Ishikawa (cell line): ENCODE data around the gene TMEM101.

Source experiments
- CREB1 ChIP-seq: IDR thresholded peaks from 2 replicates; pipeline ENCODE4 v1.6.1; 2012; ENCODE audit warnings: low read depth
- FOXM1 ChIP-seq: IDR thresholded peaks from 2 replicates; pipeline ENCODE4 v1.6.1; 2012; ENCODE audit warnings: low read depth, borderline replicate concordance
- MAX ChIP-seq: IDR thresholded peaks from 2 replicates; pipeline ENCODE4 v1.6.1; 2012
- YY1 ChIP-seq: IDR thresholded peaks from 2 replicates; pipeline ENCODE4 v1.6.1; 2012; ENCODE audit warnings: low read depth
- ZBTB7A ChIP-seq: IDR thresholded peaks from 2 replicates; pipeline ENCODE4 v1.6.1; 2012; ENCODE audit warnings: low read depth
- TF ChIP-seq, protein P1 (sequence below): IDR thresholded peaks from 2 replicates; pipeline ENCODE4 v1.6.1; 2012; ENCODE audit warnings: low read depth, mild to moderate bottlenecking

DNA sequence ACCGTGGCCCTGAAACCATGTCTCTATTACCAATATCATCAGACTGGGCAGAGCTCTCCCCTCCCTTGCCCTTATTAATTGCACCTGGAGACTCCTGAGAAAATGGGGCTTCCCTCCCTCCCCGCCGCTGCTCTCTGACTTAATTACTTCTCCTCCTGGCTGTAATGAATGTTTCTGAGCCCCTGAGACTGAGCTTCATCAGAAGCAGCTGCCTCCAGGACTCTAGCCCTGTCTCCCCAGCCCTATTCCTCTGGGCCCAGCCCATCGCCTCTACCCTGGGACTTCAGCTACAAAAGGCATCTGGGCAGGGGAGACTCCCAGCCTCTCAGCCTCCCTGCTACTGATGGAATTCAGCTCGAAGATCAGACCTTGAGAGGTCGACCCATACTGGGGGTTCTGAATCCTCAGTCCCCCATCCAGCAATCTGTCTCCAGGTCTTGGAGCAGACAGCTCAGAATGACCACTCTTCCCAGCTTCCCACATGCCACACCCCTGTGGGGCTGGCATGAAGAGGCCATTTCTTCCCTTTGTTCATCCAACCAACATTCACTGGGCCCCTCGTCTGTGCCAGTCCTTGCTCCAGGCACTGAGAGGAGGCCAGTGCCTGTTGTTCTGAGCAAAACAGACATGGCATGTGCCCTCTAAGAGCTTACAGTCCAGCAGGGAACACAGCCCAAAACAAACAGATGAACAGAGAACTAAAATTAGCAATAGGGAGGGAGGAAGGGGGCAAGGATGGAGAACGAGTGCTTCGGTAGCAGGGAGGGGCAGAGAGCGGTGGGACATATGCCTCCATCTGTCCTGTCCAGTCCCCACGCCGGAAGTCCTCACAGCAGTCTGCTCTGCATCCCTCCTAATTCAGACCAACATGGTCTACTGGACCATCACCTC lies 27.4 kb downstream of the TMEM101 start:
- TF ChIP-seq, protein P1, sequence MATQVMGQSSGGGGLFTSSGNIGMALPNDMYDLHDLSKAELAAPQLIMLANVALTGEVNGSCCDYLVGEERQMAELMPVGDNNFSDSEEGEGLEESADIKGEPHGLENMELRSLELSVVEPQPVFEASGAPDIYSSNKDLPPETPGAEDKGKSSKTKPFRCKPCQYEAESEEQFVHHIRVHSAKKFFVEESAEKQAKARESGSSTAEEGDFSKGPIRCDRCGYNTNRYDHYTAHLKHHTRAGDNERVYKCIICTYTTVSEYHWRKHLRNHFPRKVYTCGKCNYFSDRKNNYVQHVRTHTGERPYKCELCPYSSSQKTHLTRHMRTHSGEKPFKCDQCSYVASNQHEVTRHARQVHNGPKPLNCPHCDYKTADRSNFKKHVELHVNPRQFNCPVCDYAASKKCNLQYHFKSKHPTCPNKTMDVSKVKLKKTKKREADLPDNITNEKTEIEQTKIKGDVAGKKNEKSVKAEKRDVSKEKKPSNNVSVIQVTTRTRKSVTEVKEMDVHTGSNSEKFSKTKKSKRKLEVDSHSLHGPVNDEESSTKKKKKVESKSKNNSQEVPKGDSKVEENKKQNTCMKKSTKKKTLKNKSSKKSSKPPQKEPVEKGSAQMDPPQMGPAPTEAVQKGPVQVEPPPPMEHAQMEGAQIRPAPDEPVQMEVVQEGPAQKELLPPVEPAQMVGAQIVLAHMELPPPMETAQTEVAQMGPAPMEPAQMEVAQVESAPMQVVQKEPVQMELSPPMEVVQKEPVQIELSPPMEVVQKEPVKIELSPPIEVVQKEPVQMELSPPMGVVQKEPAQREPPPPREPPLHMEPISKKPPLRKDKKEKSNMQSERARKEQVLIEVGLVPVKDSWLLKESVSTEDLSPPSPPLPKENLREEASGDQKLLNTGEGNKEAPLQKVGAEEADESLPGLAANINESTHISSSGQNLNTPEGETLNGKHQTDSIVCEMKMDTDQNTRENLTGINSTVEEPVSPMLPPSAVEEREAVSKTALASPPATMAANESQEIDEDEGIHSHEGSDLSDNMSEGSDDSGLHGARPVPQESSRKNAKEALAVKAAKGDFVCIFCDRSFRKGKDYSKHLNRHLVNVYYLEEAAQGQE = no peak
- TF ChIP-seq FOXM1 (no peak), ZBTB7A (no peak), MAX (no peak), CREB1 (no peak), YY1 (no peak)
